Osteocyte (in vitro differentiated cells): ENCODE results near the gene NUAK1. TPM values are rescaled to one million over a fixed set of nuclear protein-coding genes. Genes with fewer than 3 reads are reported as not detected.

ENCODE experiments used
- DNase-seq: peaks from one replicate; pipeline ENCODE4 v3.0.0; 2021; ENCODE audit warnings: mixed read lengths; ENCODE audit not compliant: unreplicated experiment; ENCODE audit errors: extremely low spot score
- H3K27ac Mint-ChIP-seq: one replicate; pipeline ENCODE4 v1.8.0; 2021; ENCODE audit warnings: mild to moderate bottlenecking, mixed read lengths; ENCODE audit not compliant: unreplicated experiment
- H3K27me3 Mint-ChIP-seq: one replicate; pipeline ENCODE4 v1.8.0; 2021; ENCODE audit warnings: mixed read lengths; ENCODE audit not compliant: unreplicated experiment
- H3K36me3 Mint-ChIP-seq: one replicate; pipeline ENCODE4 v1.8.0; 2021; ENCODE audit warnings: mixed read lengths; ENCODE audit not compliant: unreplicated experiment
- H3K4me1 Mint-ChIP-seq: one replicate; pipeline ENCODE4 v1.8.0; 2021; ENCODE audit warnings: mixed read lengths; ENCODE audit not compliant: unreplicated experiment
- H3K4me3 Mint-ChIP-seq: one replicate; pipeline ENCODE4 v1.8.0; 2021; ENCODE audit warnings: mild to moderate bottlenecking, moderate library complexity, mixed read lengths; ENCODE audit not compliant: unreplicated experiment
- H3K9me3 Mint-ChIP-seq: one replicate; pipeline ENCODE4 v1.8.0; 2021; ENCODE audit warnings: mixed read lengths; ENCODE audit not compliant: unreplicated experiment
- total RNA-seq: library from RNA; stranded (reverse); gene quantifications from 2 replicates; pipeline ENCODE4 v1.2.1, GENCODE V29; 2021
- TF ChIP-seq, protein P1 (sequence below): fragments of 200-600 bp; sonication (generic); IDR thresholded peaks from 2 replicates; pipeline ENCODE4 v1.5.0; 2021; ENCODE audit warnings: antibody characterized with exemption, mild to moderate bottlenecking, moderate library complexity

Gene NUAK1
- total RNA-seq, 1 donor from 2014 or later = 21.1 TPM

DNA sequence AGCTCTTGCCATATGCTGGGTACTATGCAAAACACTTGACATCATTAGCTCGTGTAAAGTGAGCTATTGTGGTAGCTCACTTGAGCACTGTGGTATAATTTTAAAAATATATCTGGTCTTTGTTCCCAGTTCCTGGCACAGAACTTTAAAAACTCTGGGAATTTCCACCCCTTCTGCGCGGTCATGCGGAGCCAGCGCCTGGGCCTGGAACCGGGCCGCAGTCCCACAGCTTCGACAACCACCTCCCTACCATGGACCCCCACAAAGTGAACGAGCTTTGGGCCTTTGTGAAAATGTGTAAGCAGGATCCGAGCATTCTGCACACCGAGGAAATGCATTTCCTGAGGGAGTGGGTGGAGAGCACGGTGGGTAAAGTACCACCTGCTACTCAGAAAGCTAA is 123.1 kb downstream of the NUAK1 start:
- H3K27me3 Mint-ChIP-seq = no peaks in the 10 kb centered on the region
- DNase-seq = no peak
- H3K4me3 Mint-ChIP-seq = no peak overlapping the region
- H3K4me1 Mint-ChIP-seq = peaks cover 2% of the 10 kb centered on the region
- no peak overlapping the region for H3K27ac Mint-ChIP-seq
- peaks cover 12% of the 10 kb centered on the region for H3K9me3 Mint-ChIP-seq
- TF ChIP-seq, protein P1, sequence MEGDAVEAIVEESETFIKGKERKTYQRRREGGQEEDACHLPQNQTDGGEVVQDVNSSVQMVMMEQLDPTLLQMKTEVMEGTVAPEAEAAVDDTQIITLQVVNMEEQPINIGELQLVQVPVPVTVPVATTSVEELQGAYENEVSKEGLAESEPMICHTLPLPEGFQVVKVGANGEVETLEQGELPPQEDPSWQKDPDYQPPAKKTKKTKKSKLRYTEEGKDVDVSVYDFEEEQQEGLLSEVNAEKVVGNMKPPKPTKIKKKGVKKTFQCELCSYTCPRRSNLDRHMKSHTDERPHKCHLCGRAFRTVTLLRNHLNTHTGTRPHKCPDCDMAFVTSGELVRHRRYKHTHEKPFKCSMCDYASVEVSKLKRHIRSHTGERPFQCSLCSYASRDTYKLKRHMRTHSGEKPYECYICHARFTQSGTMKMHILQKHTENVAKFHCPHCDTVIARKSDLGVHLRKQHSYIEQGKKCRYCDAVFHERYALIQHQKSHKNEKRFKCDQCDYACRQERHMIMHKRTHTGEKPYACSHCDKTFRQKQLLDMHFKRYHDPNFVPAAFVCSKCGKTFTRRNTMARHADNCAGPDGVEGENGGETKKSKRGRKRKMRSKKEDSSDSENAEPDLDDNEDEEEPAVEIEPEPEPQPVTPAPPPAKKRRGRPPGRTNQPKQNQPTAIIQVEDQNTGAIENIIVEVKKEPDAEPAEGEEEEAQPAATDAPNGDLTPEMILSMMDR = no peak
- H3K36me3 Mint-ChIP-seq = no peaks in the 10 kb centered on the region

DNA sequence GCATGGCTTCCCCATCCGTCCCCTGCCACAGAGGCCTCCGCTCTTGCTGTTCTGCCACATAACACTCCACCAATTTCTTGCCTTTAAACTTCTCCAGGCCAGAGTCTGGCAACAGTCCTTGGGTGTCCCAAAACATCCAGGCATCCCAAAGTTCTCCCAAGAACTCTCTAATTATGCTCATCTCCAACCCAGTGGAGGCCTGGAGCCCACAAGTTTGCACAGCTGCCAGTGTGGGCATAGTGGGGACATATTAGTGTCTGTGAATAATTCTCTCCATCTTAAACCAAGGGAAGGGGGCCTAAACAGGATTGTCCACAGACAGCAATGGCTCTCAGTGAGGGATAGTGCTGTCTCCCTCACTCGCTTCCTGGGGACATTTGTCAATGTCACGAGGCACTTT is 124.8 kb downstream of the NUAK1 start:
- Mint-ChIP-seq H3K4me1 (no peaks in the 10 kb centered on the region), H3K4me3 (no peak overlapping the region), H3K27me3 (no peaks in the 10 kb centered on the region), H3K9me3 (peaks cover 12% of the 10 kb centered on the region), H3K36me3 (no peaks in the 10 kb centered on the region), H3K27ac (no peak overlapping the region)
- TF ChIP-seq, protein P1 = no peak
- no peak for DNase-seq

Other genes with a start within 250 kb of the NUAK1 start
- 182 and 197 TPM in 2 replicates for gene CKAP4, start 109.1 kb upstream of the NUAK1 start, total RNA-seq
- gene TCP11L2, start 163.8 kb upstream of the NUAK1 start, total RNA-seq = 42.7 and 46.9 TPM in 2 replicates
- gene POLR3B, start 218.8 kb upstream of the NUAK1 start, total RNA-seq = 8.1 and 8.4 TPM in 2 replicates